IMR-90 (cell line): ENCODE measurements around the gene RHBDD1. TPM values are rescaled to one million over a fixed set of nuclear protein-coding genes. Genes with fewer than 3 reads are reported as not detected.

ENCODE experiments used
- ATAC-seq: fragments of 200-7000 bp; cut with Tn5 transposase; 2 replicates; pipeline ENCODE4 v1.9.1; 2020; ENCODE audit warnings: low read depth, mild to moderate bottlenecking, moderate library complexity
- BruUV-seq: library from RNA; stranded (reverse); fragments of 400-500 nt; replicated peaks from 2 replicates; lab custom pipeline; 2021; lab: Mats Ljungman, UMichigan
- CTCF ChIA-PET: fragments of 300-600 bp; formaldehyde crosslinking; extraction: SDS; loops from one replicate; lab custom pipeline; 2021; ENCODE audit warnings: antibody characterized with exemption; lab: Yijun Ruan, JAX
- POLR2A ChIA-PET: fragments of 300-600 bp; sonication (Branson Sonifier 250); formaldehyde crosslinking; loops from one replicate; lab custom pipeline; 2022; ENCODE audit warnings: antibody characterized with exemption; ENCODE audit not compliant: unreplicated experiment; lab: Charles Lee
- DNase-seq: peaks from one replicate; pipeline ENCODE4 v3.0.0; 2013
- H2AFZ ChIP-seq: replicated peaks from 2 replicates; pipeline ENCODE3; 2013; ENCODE audit warnings: low read length, mild to moderate bottlenecking; ENCODE audit not compliant: poor library complexity
- H2AK5ac ChIP-seq: 2 replicates; pipeline ENCODE4 v1.6.1; 2013; ENCODE audit warnings: low read depth, low read length, inconsistent platforms
- H2AK9ac ChIP-seq: replicated peaks from 2 replicates; pipeline ENCODE3; 2013; ENCODE audit warnings: mild to moderate bottlenecking, low read depth, low read length, moderate library complexity; ENCODE audit not compliant: poor library complexity
- H2BK120ac ChIP-seq: 2 replicates; pipeline ENCODE4 v1.6.1; 2013; ENCODE audit warnings: low read depth, low read length, inconsistent platforms
- H2BK15ac ChIP-seq: 3 replicates; pipeline ENCODE4 v1.6.1; 2013; ENCODE audit warnings: low read depth, low read length, inconsistent platforms
- H2BK20ac ChIP-seq: 2 replicates; pipeline ENCODE4 v1.6.1; 2013; ENCODE audit warnings: low read depth, mild to moderate bottlenecking, inconsistent platforms, low read length, moderate library complexity
- H2BK5ac ChIP-seq: 2 replicates; pipeline ENCODE4 v1.6.1; 2013; ENCODE audit warnings: mild to moderate bottlenecking, low read depth, low read length, inconsistent platforms; ENCODE audit not compliant: poor library complexity, severe bottlenecking
- H3K14ac ChIP-seq: replicated peaks from 2 replicates; pipeline ENCODE4 v1.6.1; 2013; ENCODE audit warnings: low read depth, low read length, inconsistent platforms
- H3K18ac ChIP-seq: 2 replicates; pipeline ENCODE4 v1.6.1; 2013; ENCODE audit warnings: low read depth, low read length, control low read depth
- H3K23ac ChIP-seq: 2 replicates; pipeline ENCODE4 v1.6.1; 2013; ENCODE audit warnings: low read depth, low read length, inconsistent platforms
- H3K27ac ChIP-seq: 2 replicates; pipeline ENCODE4 v1.5.1; 2013; ENCODE audit warnings: mild to moderate bottlenecking, control low read depth, low read length; ENCODE audit not compliant: insufficient read depth
- H3K27me3 ChIP-seq: 2 replicates; pipeline ENCODE4 v1.6.1; 2013; ENCODE audit warnings: low read length; ENCODE audit not compliant: control insufficient read depth, insufficient read depth
- H3K36me3 ChIP-seq: 2 replicates; pipeline ENCODE4 v1.6.1; 2013; ENCODE audit warnings: low read length, mixed read lengths; ENCODE audit not compliant: control insufficient read depth, insufficient read depth
- H3K4ac ChIP-seq: 2 replicates; pipeline ENCODE4 v1.6.1; 2013; ENCODE audit warnings: low read depth, low read length, inconsistent platforms
- H3K4me1 ChIP-seq: 2 replicates; pipeline ENCODE4 v1.6.1; 2013; ENCODE audit warnings: low read length, mixed read lengths; ENCODE audit not compliant: control insufficient read depth, insufficient read depth
- H3K4me2 ChIP-seq: 2 replicates; pipeline ENCODE4 v1.6.1; 2013; ENCODE audit warnings: low read depth, mild to moderate bottlenecking, control low read depth, low read length, moderate library complexity
- H3K4me3 ChIP-seq: 2 replicates; pipeline ENCODE4 v1.5.1; 2013; ENCODE audit warnings: low read depth, mild to moderate bottlenecking, control low read depth, low read length, moderate library complexity; ENCODE audit not compliant: insufficient read depth
- H3K56ac ChIP-seq: 2 replicates; pipeline ENCODE4 v1.6.1; 2013; ENCODE audit warnings: low read length, inconsistent platforms; ENCODE audit not compliant: insufficient read depth; ENCODE audit errors: extremely low read depth
- H3K79me1 ChIP-seq, 2 experiments: 2 replicates each; pipeline ENCODE4 v1.6.1; 2013; ENCODE audit warnings: low read length in 2 of 2, inconsistent platforms in 1 of 2, low read depth in 1 of 2
- H3K9ac ChIP-seq: 2 replicates; pipeline ENCODE4 v1.6.1; 2013; ENCODE audit warnings: low read depth, low read length, control low read depth
- H3K9me1 ChIP-seq: 2 replicates; pipeline ENCODE4 v1.6.1; 2013; ENCODE audit warnings: low read length, inconsistent platforms; ENCODE audit not compliant: insufficient read depth
- H3K9me3 ChIP-seq: 2 replicates; pipeline ENCODE4 v1.6.1; 2013; ENCODE audit warnings: low read length; ENCODE audit not compliant: control insufficient read depth, insufficient read depth
- H4K20me1 ChIP-seq: 2 replicates; pipeline ENCODE4 v1.6.1; 2013; ENCODE audit warnings: low read length, inconsistent platforms; ENCODE audit not compliant: insufficient read depth
- H4K5ac ChIP-seq: 2 replicates; pipeline ENCODE4 v1.6.1; 2013; ENCODE audit warnings: mild to moderate bottlenecking, low read depth, low read length, control low read depth
- H4K8ac ChIP-seq, 2 experiments: 2 replicates each; pipeline ENCODE4 v1.6.1; 2013; ENCODE audit warnings: low read depth in 2 of 2, low read length in 2 of 2, control low read depth in 1 of 2, inconsistent platforms in 1 of 2
- H4K91ac ChIP-seq: 2 replicates; pipeline ENCODE4 v1.6.1; 2013; ENCODE audit warnings: low read depth, low read length, inconsistent platforms; ENCODE audit not compliant: insufficient read depth
- POLR2A ChIP-seq: IDR thresholded peaks from 2 replicates; pipeline ENCODE4 v1.6.1; 2012; ENCODE audit warnings: mild to moderate bottlenecking, low read depth, low read length
- WGBS, 2 experiments: methylation state at CpG; one replicate each; pipeline versions ENCODE4 v1.1.5 to v1.1.7; 2013; ENCODE audit warnings: missing lambda C conversion rate in 2 of 2; ENCODE audit not compliant: insufficient read length in 1 of 2; ENCODE audit errors: extremely low coverage in 2 of 2; 5-methylcytosine and 5-hydroxymethylcytosine counted together
- dilution Hi-C: fragments of 300-500 bp; cut with HindIII; formaldehyde crosslinking; loops from one replicate; pipeline ENCODE4 v1.14.3; 2018; ENCODE audit warnings: low sequenced_read_pairs; ENCODE audit not compliant: unreplicated experiment
- in situ Hi-C: fragments of 300-500 bp; cut with MboI; formaldehyde crosslinking; loops from 3 replicates; pipeline ENCODE4 v1.14.3; 2019; ENCODE audit warnings: low sequenced_read_pairs, inconsistent platforms, mixed read lengths
- intact Hi-C: fragments of 100-400 bp; cut with micrococcal nuclease; formaldehyde crosslinking; loops from 2 replicates; pipeline ENCODE4 v1.10.0; 2022
- polyA plus RNA-seq, 3 experiments: library from polyadenylated mRNA; depleted of rRNA; stranded (reverse); fragments of >200 nt; gene quantifications; 2 replicates each; pipeline ENCODE4 v1.2.3, GENCODE V29; 2012; ENCODE audit warnings: low replicate concordance in 1 of 3
- total RNA-seq: library from RNA; depleted of rRNA; stranded (reverse); fragments of >200 nt; gene quantifications from 2 replicates; pipeline ENCODE4 v1.2.3, GENCODE V29; 2012

The RHBDD1 gene
- total and polyA plus RNA-seq, 2 of the 4 experiments (the other 2 are of a cell fraction): 9.7 to 14.0 TPM

- Histone ChIP-seq H3K27ac (no peak overlapping the region), H4K8ac (no peak overlapping the region), H2BK15ac (no peak overlapping the region), H2BK5ac (peak overlapping the region; percentile 46), H3K9me1 (no peaks in the 10 kb centered on the region), H3K36me3 (no peaks in the 10 kb centered on the region), H3K14ac (no peak overlapping the region), H3K56ac (no peak overlapping the region), H3K9ac (no peak overlapping the region), H3K23ac (no peak overlapping the region), H3K4me2 (no peak overlapping the region), H2BK120ac (no peak overlapping the region), H3K4ac (no peak overlapping the region; the same call in 1 of the 2 replicates), H4K5ac (no peak overlapping the region; the same call in 1 of the 2 replicates), H2BK20ac (no peak overlapping the region), H4K20me1 (no peaks in the 10 kb centered on the region), H3K79me1 (no peaks in the 10 kb centered on the region), H2AFZ (no peak overlapping the region), H2AK9ac (no peak overlapping the region), H3K18ac (peak overlapping the region; percentile 35; the same call in 1 of the 2 replicates), H3K27me3 (no peaks in the 10 kb centered on the region), H3K4me3 (no peak overlapping the region), H2AK5ac (no peak overlapping the region), H4K91ac (no peak overlapping the region), H3K9me3 (no peaks in the 10 kb centered on the region), H3K4me1 (no peaks in the 10 kb centered on the region; the same call in 1 of the 2 replicates)
- intact Hi-C loops: no loop called here
- in situ Hi-C loops: no loop called here
- DNase-seq (no peak), ATAC-seq (no peak)
- POLR2A ChIA-PET: no interaction called here
- no CpG with 5 or more reads among the region's 1 CpG for WGBS, 2 experiments
- BruUV-seq: no TSS peak
- TF ChIP-seq POLR2A: no peak
- CTCF ChIA-PET: no interaction called here
- dilution Hi-C loops: no loop called here
Observed at GRCh38 chr2:226916669-226917068, 80.8 kb downstream of the RHBDD1 start.
